Activated CD8-positive, alpha-beta memory T cell treated with anti-CD3 and anti-CD28 coated beads, Interleukin-2, amount 50 U/mL, for 24 hours (primary cell): ENCODE results near the gene KRTAP20-4.

Source experiments
- DNase-seq: peaks from one replicate; pipeline ENCODE4 v3.0.0-alpha.2; 2020; ENCODE audit errors: extremely low read depth

KRTAP20-4 gene

GRCh38 chr21:30652891-30653290 lies 32.5 kb downstream of the KRTAP20-4 start:
- no peak for DNase-seq

- no peak for DNase-seq
Measured at GRCh38 chr21:30668776-30669175, 48.3 kb downstream of the KRTAP20-4 start.
